ENCODE results near the gene AHCYL1.

DNA sequence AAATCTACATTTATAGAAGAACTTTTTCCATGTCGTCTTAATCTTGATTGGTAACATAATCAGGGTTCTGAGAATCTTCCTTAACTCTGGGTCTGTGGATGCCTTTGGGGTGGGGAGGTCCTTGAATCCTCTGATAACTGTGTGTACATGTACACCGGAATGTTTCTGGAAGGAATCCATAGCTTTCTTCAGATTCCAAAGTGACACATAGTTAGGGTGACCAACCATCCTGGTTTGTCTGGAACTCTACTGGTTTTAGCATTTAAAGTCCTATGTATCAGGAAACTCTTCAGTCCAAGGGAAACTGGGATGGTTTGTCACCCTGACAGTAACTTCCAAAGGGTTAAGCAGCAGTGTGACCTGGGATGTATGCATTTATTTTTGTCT lies 66.7 kb downstream of the AHCYL1 start:
- TF ChIP-seq EZH2 (IDR thresholded peaks at IDR 0.05; ENCODE audit: low read length) = no peak
- TF ChIP-seq, protein P1, sequence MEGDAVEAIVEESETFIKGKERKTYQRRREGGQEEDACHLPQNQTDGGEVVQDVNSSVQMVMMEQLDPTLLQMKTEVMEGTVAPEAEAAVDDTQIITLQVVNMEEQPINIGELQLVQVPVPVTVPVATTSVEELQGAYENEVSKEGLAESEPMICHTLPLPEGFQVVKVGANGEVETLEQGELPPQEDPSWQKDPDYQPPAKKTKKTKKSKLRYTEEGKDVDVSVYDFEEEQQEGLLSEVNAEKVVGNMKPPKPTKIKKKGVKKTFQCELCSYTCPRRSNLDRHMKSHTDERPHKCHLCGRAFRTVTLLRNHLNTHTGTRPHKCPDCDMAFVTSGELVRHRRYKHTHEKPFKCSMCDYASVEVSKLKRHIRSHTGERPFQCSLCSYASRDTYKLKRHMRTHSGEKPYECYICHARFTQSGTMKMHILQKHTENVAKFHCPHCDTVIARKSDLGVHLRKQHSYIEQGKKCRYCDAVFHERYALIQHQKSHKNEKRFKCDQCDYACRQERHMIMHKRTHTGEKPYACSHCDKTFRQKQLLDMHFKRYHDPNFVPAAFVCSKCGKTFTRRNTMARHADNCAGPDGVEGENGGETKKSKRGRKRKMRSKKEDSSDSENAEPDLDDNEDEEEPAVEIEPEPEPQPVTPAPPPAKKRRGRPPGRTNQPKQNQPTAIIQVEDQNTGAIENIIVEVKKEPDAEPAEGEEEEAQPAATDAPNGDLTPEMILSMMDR (optimal IDR thresholded peaks at IDR 0.05 in 1 of 3, IDR thresholded peaks at IDR 0.05 in 1 of 3, conservative IDR thresholded peaks at IDR 0.05 in 1 of 3; ENCODE audit: extremely low read depth in 1 of 3, insufficient read depth in 2 of 3, low read length in 3 of 3) = no peak
